B cell (primary cell): ENCODE measurements around the gene CDC25B. TPM values are rescaled to one million over a fixed set of nuclear protein-coding genes. Genes with fewer than 3 reads are reported as not detected.

Experiments used
- ATAC-seq: fragments of 200-7000 bp; cut with Tn5 transposase; one replicate; pipeline ENCODE4 v1.10.0; 2021; ENCODE audit warnings: low read depth, mild to moderate bottlenecking, moderate number of reproducible peaks, moderate library complexity
- CTCF ChIA-PET: fragments of 350-600 bp; sonication (Branson Sonifier 250); formaldehyde crosslinking; loops from one replicate; lab custom pipeline; 2021; ENCODE audit warnings: antibody characterized with exemption, inconsistent platforms; lab: Charles Lee
- POLR2A ChIA-PET: fragments of 350-600 bp; sonication (Branson Sonifier 250); formaldehyde crosslinking; loops from one replicate; lab custom pipeline; 2021; ENCODE audit warnings: antibody characterized with exemption; lab: Charles Lee
- DNase-seq: peaks from one replicate; pipeline ENCODE4 v3.0.0; 2013
- H2AFZ ChIP-seq: 2 replicates; pipeline ENCODE4 v1.6.1; 2012; ENCODE audit warnings: mild to moderate bottlenecking, low read depth, low read length; ENCODE audit not compliant: insufficient read depth, poor library complexity, severe bottlenecking
- H3K27ac ChIP-seq, 2 donors: 1 replicate in 1 of 2; 2 replicates in 1 of 2; pipeline ENCODE4 v1.5.1; 2012 to 2013; ENCODE audit warnings: low read length in 2 of 2, mild to moderate bottlenecking in 2 of 2, moderate library complexity in 1 of 2
- H3K27me3 ChIP-seq, 4 experiments: fragments of 200-600 bp in 1 of 4; sonication (generic) in 1 of 4; replicated peaks in 1 of 4; 1 replicate in 2 of 4; 2 replicates in 2 of 4; pipeline versions ENCODE4 v1.6.1 to v1.7.0; 2013 to 2016; ENCODE audit warnings: low read length in 3 of 4, mild to moderate bottlenecking in 2 of 4, mixed read lengths in 1 of 4, moderate library complexity in 1 of 4; ENCODE audit not compliant: insufficient read depth in 4 of 4, control insufficient read depth in 3 of 4; ENCODE audit errors: control extremely low read depth in 1 of 4
- H3K36me3 ChIP-seq, 2 experiments: replicated peaks in 1 of 2; 1 replicate in 1 of 2; 2 replicates in 1 of 2; pipeline versions ENCODE4 v1.6.1 to v1.7.1; 2013; ENCODE audit warnings: low read length in 1 of 2; ENCODE audit not compliant: insufficient read depth in 2 of 2, control insufficient read depth in 1 of 2; ENCODE audit errors: control extremely low read depth in 1 of 2, extremely low read depth in 1 of 2
- H3K4me1 ChIP-seq, 2 donors: fragments of 200-600 bp in 1 of 2; sonication (generic) in 1 of 2; 1 replicate in 1 of 2; 2 replicates in 1 of 2; pipeline versions ENCODE4 v1.5.1 to v1.6.1; 2013 to 2017; ENCODE audit warnings: low read length in 2 of 2; ENCODE audit not compliant: control insufficient read depth in 2 of 2, insufficient read depth in 2 of 2
- H3K4me2 ChIP-seq: replicated peaks from 2 replicates; pipeline ENCODE3; 2012; ENCODE audit warnings: mild to moderate bottlenecking, low read depth, low read length; ENCODE audit not compliant: poor library complexity, severe bottlenecking
- H3K4me3 ChIP-seq, 5 experiments: fragments of 200-600 bp in 1 of 5; sonication (generic) in 1 of 5; 1 replicate in 3 of 5; 2 replicates in 2 of 5; pipeline versions ENCODE4 v1.5.1 to v1.7.0; 2011 to 2016; ENCODE audit warnings: low read length in 4 of 5, mild to moderate bottlenecking in 4 of 5, low read depth in 2 of 5, control low read depth in 1 of 5, moderate library complexity in 1 of 5; ENCODE audit not compliant: insufficient read depth in 1 of 5; ENCODE audit errors: control extremely low read depth in 1 of 5, extremely low read depth in 1 of 5
- H3K79me2 ChIP-seq: fragments of 200-600 bp; sonication (generic); one replicate; pipeline ENCODE4 v1.6.0; 2016; ENCODE audit warnings: low read length; ENCODE audit not compliant: control insufficient read depth, insufficient read depth
- H3K9ac ChIP-seq: fragments of 200-600 bp; sonication (generic); 2 replicates; pipeline ENCODE4 v1.6.1; 2017; ENCODE audit warnings: mild to moderate bottlenecking, low read length, moderate library complexity
- H3K9me3 ChIP-seq, 3 donors: one replicate each; pipeline versions ENCODE4 v1.6.1 to v1.7.1; 2013; ENCODE audit warnings: low read length in 2 of 3; ENCODE audit not compliant: control insufficient read depth in 2 of 3, insufficient read depth in 1 of 3; ENCODE audit errors: control extremely low read depth in 1 of 3
- H4K20me1 ChIP-seq: 2 replicates; pipeline ENCODE4 v1.6.0; 2012; ENCODE audit warnings: mild to moderate bottlenecking, low read length; ENCODE audit not compliant: insufficient read depth, control insufficient read depth, poor library complexity, severe bottlenecking
- H3K27ac Mint-ChIP-seq: one replicate; pipeline ENCODE4 v1.8.0; 2021; ENCODE audit warnings: mixed read lengths
- H3K27me3 Mint-ChIP-seq: one replicate; pipeline ENCODE4 v1.8.0; 2021; ENCODE audit warnings: mixed read lengths
- H3K4me1 Mint-ChIP-seq: one replicate; pipeline ENCODE4 v1.8.0; 2021; ENCODE audit warnings: mixed read lengths
- H3K4me3 Mint-ChIP-seq: one replicate; pipeline ENCODE4 v1.8.0; 2021; ENCODE audit warnings: mixed read lengths
- H3K9me3 Mint-ChIP-seq: one replicate; pipeline ENCODE4 v1.8.0; 2022; ENCODE audit warnings: mixed read lengths; ENCODE audit not compliant: insufficient read depth
- EZH2 ChIP-seq: IDR thresholded peaks from 2 replicates; pipeline ENCODE4 v1.6.1; 2012; ENCODE audit warnings: borderline replicate concordance, low read depth, mild to moderate bottlenecking, moderate library complexity, low read length; ENCODE audit not compliant: insufficient read depth, poor library complexity, severe bottlenecking
- WGBS: methylation state at CpG from one replicate; pipeline ENCODE4 v1.1.5; 2013; ENCODE audit warnings: missing lambda C conversion rate; ENCODE audit not compliant: insufficient coverage; 5-methylcytosine and 5-hydroxymethylcytosine counted together
- intact Hi-C: fragments of 100-400 bp; cut with micrococcal nuclease; formaldehyde crosslinking; loops from one replicate; pipeline ENCODE4 v1.10.0; 2022
- polyA plus RNA-seq: library from polyadenylated mRNA; depleted of rRNA; stranded (reverse); fragments of >200 nt; gene quantifications from 2 replicates; pipeline ENCODE4 v1.2.3, GENCODE V29; 2012
- total RNA-seq, 2 donors: library from RNA; stranded (reverse); fragments of 120-200 nt in 1 of 2; gene quantifications; 1 replicate in 1 of 2; 2 replicates in 1 of 2; pipeline versions ENCODE4 v1.2.3 to v1.2.4, GENCODE V29; 2013 to 2022
- TF ChIP-seq, protein P1 (sequence below): fragments of 200-600 bp; IDR thresholded peaks from one replicate; pipeline ENCODE4 v1.8.0; 2022; ENCODE audit warnings: antibody characterized with exemption, mild to moderate bottlenecking

The CDC25B gene
- total and polyA plus RNA-seq, 2 donors (not counting 1 experiment from before 2014, with no cell fraction given): 72.3 to 114 TPM

- Histone ChIP-seq H3K27ac (no peak overlapping the region), H3K9ac (no peak overlapping the region), H3K9me3 (peaks cover 0 to 4% (median 0%) of the 10 kb centered on the region in 3 donors), H3K79me2 (peaks cover 16% of the 10 kb centered on the region), H3K4me1 (peaks cover 5 to 12% of the 10 kb centered on the region in 2 donors), H3K4me2 (no peak overlapping the region), H3K27me3 (no peaks in the 10 kb centered on the region), H3K36me3 (peaks cover 0 to 8% of the 10 kb centered on the region in 2 experiments), H3K4me3 (no peak overlapping the region), H4K20me1 (no peaks in the 10 kb centered on the region), H2AFZ (no peak overlapping the region)
- TF ChIP-seq, protein P1, sequence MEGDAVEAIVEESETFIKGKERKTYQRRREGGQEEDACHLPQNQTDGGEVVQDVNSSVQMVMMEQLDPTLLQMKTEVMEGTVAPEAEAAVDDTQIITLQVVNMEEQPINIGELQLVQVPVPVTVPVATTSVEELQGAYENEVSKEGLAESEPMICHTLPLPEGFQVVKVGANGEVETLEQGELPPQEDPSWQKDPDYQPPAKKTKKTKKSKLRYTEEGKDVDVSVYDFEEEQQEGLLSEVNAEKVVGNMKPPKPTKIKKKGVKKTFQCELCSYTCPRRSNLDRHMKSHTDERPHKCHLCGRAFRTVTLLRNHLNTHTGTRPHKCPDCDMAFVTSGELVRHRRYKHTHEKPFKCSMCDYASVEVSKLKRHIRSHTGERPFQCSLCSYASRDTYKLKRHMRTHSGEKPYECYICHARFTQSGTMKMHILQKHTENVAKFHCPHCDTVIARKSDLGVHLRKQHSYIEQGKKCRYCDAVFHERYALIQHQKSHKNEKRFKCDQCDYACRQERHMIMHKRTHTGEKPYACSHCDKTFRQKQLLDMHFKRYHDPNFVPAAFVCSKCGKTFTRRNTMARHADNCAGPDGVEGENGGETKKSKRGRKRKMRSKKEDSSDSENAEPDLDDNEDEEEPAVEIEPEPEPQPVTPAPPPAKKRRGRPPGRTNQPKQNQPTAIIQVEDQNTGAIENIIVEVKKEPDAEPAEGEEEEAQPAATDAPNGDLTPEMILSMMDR: no peak
- no peak for TF ChIP-seq EZH2
- WGBS: 95% methylated on average over 11 of the region's 11 CpGs
- intact Hi-C loops: no loop called here
- Mint-ChIP-seq H3K4me3 (no peak overlapping the region), H3K9me3 (no peaks in the 10 kb centered on the region), H3K4me1 (peaks cover 17% of the 10 kb centered on the region), H3K27me3 (no peaks in the 10 kb centered on the region), H3K27ac (peak overlapping the region; percentile 59)
- ATAC-seq: no peak
- DNase-seq: no peak
- ChIA-PET POLR2A (no interaction called here), CTCF (interaction anchor here (0.6 kb wide), 1 partner anchor 999 kb away, joined by 3 read pairs; no protein-coding TSS in a partner anchor)
Measured at GRCh38 chr20:3759884-3760283, 36.2 kb upstream of the CDC25B start.

GRCh38 chr20:3760655-3761348 is 35.3 kb upstream of the CDC25B start:
- ChIA-PET POLR2A (no interaction called here), CTCF (interaction anchor here (0.6 to 0.7 kb wide), 3 partner anchors 311 to 1257 kb away, joined by 3 to 4 read pairs (median 3); no protein-coding TSS in a partner anchor)
- WGBS: 88% methylated on average over 4 of the region's 10 CpGs
- Mint-ChIP-seq H3K27me3 (no peaks in the 10 kb centered on the region), H3K4me1 (peaks cover 17% of the 10 kb centered on the region), H3K9me3 (no peaks in the 10 kb centered on the region), H3K27ac (no peak overlapping the region), H3K4me3 (no peak overlapping the region)
- Histone ChIP-seq H3K4me2 (no peak overlapping the region), H3K9ac (no peak overlapping the region), H3K27me3 (no peaks in the 10 kb centered on the region), H3K9me3 (peaks cover 0 to 4% (median 0%) of the 10 kb centered on the region in 3 donors), H4K20me1 (no peaks in the 10 kb centered on the region), H3K36me3 (peaks cover 0 to 8% of the 10 kb centered on the region in 2 experiments), H3K79me2 (peaks cover 16% of the 10 kb centered on the region), H3K4me3 (no peak overlapping the region), H3K27ac (no peak overlapping the region), H2AFZ (no peak overlapping the region), H3K4me1 (peaks cover 5 to 12% of the 10 kb centered on the region in 2 donors)
- TF ChIP-seq EZH2: no peak
- TF ChIP-seq, protein P1: no peak
- no peak for DNase-seq
- intact Hi-C loops: no loop called here
- no peak for ATAC-seq
